Osteocyte (in vitro differentiated cells): ENCODE measurements around the gene MELTF. TPM values are rescaled to one million over a fixed set of nuclear protein-coding genes. Genes with fewer than 3 reads are reported as not detected.
"Not testable (repeated sequence)": the region's sequence is repeated elsewhere in the genome, so short reads cannot be mapped to it uniquely, and the experiment has no call there.

Experiments used
- DNase-seq: peaks from one replicate; pipeline ENCODE4 v3.0.0; 2021; ENCODE audit warnings: mixed read lengths; ENCODE audit not compliant: unreplicated experiment; ENCODE audit errors: extremely low spot score
- H3K27ac Mint-ChIP-seq: one replicate; pipeline ENCODE4 v1.8.0; 2021; ENCODE audit warnings: mild to moderate bottlenecking, mixed read lengths; ENCODE audit not compliant: unreplicated experiment
- H3K27me3 Mint-ChIP-seq: one replicate; pipeline ENCODE4 v1.8.0; 2021; ENCODE audit warnings: mixed read lengths; ENCODE audit not compliant: unreplicated experiment
- H3K36me3 Mint-ChIP-seq: one replicate; pipeline ENCODE4 v1.8.0; 2021; ENCODE audit warnings: mixed read lengths; ENCODE audit not compliant: unreplicated experiment
- H3K4me1 Mint-ChIP-seq: one replicate; pipeline ENCODE4 v1.8.0; 2021; ENCODE audit warnings: mixed read lengths; ENCODE audit not compliant: unreplicated experiment
- H3K4me3 Mint-ChIP-seq: one replicate; pipeline ENCODE4 v1.8.0; 2021; ENCODE audit warnings: mild to moderate bottlenecking, moderate library complexity, mixed read lengths; ENCODE audit not compliant: unreplicated experiment
- H3K9me3 Mint-ChIP-seq: one replicate; pipeline ENCODE4 v1.8.0; 2021; ENCODE audit warnings: mixed read lengths; ENCODE audit not compliant: unreplicated experiment
- CTCF ChIP-seq: fragments of 200-600 bp; sonication (generic); IDR thresholded peaks from 2 replicates; pipeline ENCODE4 v1.5.0; 2021; ENCODE audit warnings: antibody characterized with exemption, mild to moderate bottlenecking, moderate library complexity
- long read RNA-seq: library from polyadenylated mRNA; unstranded; transcript quantifications from one replicate; pipeline ENCODE4 v2.0.0, GENCODE V29; 2021
- total RNA-seq: library from RNA; stranded (reverse); gene quantifications from 2 replicates; pipeline ENCODE4 v1.2.1, GENCODE V29; 2021

MELTF gene
- total RNA-seq, result 1.4 and 1.9 TPM in 2 replicates
- long read RNA-seq, result 0 reads

GRCh38 chr3:197029511-197030167, at the start of gene MELTF:
Gene MELTF, minus strand, starts transcription at chr3:197029817. Its CDS starts 115 bp downstream, at chr3:197029702.
- H3K9me3 Mint-ChIP-seq, result no peaks in the 10 kb centered on the region
- H3K4me3 Mint-ChIP-seq, result peak within 1 kb of the TSS; percentile 59
- no peak within 1 kb of the TSS for H3K27ac Mint-ChIP-seq
- TF ChIP-seq CTCF, result peak; percentile 87
- H3K4me1 Mint-ChIP-seq, result peaks cover 22% of the 10 kb centered on the region
- DNase-seq, result peak; percentile 88
- H3K36me3 Mint-ChIP-seq, result no peaks in the 10 kb centered on the region
- H3K27me3 Mint-ChIP-seq, result no peaks in the 10 kb centered on the region

GRCh38 chr3:197076415-197076814, 46.8 kb upstream of the MELTF start:
- no peaks in the 10 kb centered on the region for H3K9me3 Mint-ChIP-seq
- no peak for DNase-seq
- peaks cover 39% of the 10 kb centered on the region for H3K36me3 Mint-ChIP-seq
- no peak for TF ChIP-seq CTCF
- H3K4me1 Mint-ChIP-seq, result no peaks in the 10 kb centered on the region
- no peaks in the 10 kb centered on the region for H3K27me3 Mint-ChIP-seq
- H3K27ac Mint-ChIP-seq, result no peak overlapping the region
- no peak overlapping the region for H3K4me3 Mint-ChIP-seq

- peaks cover 28% of the 10 kb centered on the region for H3K36me3 Mint-ChIP-seq
- H3K27ac Mint-ChIP-seq, result no peak overlapping the region
- H3K4me1 Mint-ChIP-seq, result no peaks in the 10 kb centered on the region
- TF ChIP-seq CTCF, result no peak
- H3K9me3 Mint-ChIP-seq, result no peaks in the 10 kb centered on the region
- no peaks in the 10 kb centered on the region for H3K27me3 Mint-ChIP-seq
- no peak overlapping the region for H3K4me3 Mint-ChIP-seq
- no peak for DNase-seq
Measured at GRCh38 chr3:197068077-197068476, 38.5 kb upstream of the MELTF start.

- DNase-seq, result no peak
- Mint-ChIP-seq H3K4me3 (no peak overlapping the region), H3K27me3 (no peaks in the 10 kb centered on the region), H3K9me3 (no peaks in the 10 kb centered on the region), H3K27ac (no peak overlapping the region), H3K36me3 (peaks cover 44% of the 10 kb centered on the region), H3K4me1 (no peaks in the 10 kb centered on the region)
- TF ChIP-seq CTCF, result no peak
Measured at GRCh38 chr3:197064771-197065170, 35.2 kb upstream of the MELTF start.

- TF ChIP-seq CTCF, result no peak
- no peak overlapping the region for H3K4me3 Mint-ChIP-seq
- peaks cover 62% of the 10 kb centered on the region for H3K36me3 Mint-ChIP-seq
- H3K9me3 Mint-ChIP-seq, result no peaks in the 10 kb centered on the region
- H3K27me3 Mint-ChIP-seq, result no peaks in the 10 kb centered on the region
- no peak overlapping the region for H3K27ac Mint-ChIP-seq
- no peak for DNase-seq
- H3K4me1 Mint-ChIP-seq, result no peaks in the 10 kb centered on the region
Measured at GRCh38 chr3:197062446-197062845, 32.8 kb upstream of the MELTF start.

GRCh38 chr3:197051637-197052036, 22.0 kb upstream of the MELTF start:
- H3K27ac Mint-ChIP-seq, H3K4me3 Mint-ChIP-seq, H3K27me3 Mint-ChIP-seq, DNase-seq, H3K9me3 Mint-ChIP-seq, H3K4me1 Mint-ChIP-seq: not testable (repeated sequence)
- peaks cover 62% of the 10 kb centered on the region for H3K36me3 Mint-ChIP-seq
